B cell (primary cell): Measurements from ENCODE around the gene RABL3. TPM values are rescaled to one million over a fixed set of nuclear protein-coding genes. Genes with fewer than 3 reads are reported as not detected.
A peak's percentile ranks its signal among the peaks of the same experiment; 100 is the strongest.

Experiments used
- ATAC-seq: fragments of 200-7000 bp; cut with Tn5 transposase; one replicate; pipeline ENCODE4 v1.10.0; 2021; ENCODE audit warnings: low read depth, mild to moderate bottlenecking, moderate number of reproducible peaks, moderate library complexity
- CTCF ChIA-PET: fragments of 350-600 bp; sonication (Branson Sonifier 250); formaldehyde crosslinking; loops from one replicate; lab custom pipeline; 2021; ENCODE audit warnings: antibody characterized with exemption, inconsistent platforms; lab: Charles Lee
- POLR2A ChIA-PET: fragments of 350-600 bp; sonication (Branson Sonifier 250); formaldehyde crosslinking; loops from one replicate; lab custom pipeline; 2021; ENCODE audit warnings: antibody characterized with exemption; lab: Charles Lee
- DNase-seq: peaks from one replicate; pipeline ENCODE4 v3.0.0; 2013
- H2AFZ ChIP-seq: 2 replicates; pipeline ENCODE4 v1.6.1; 2012; ENCODE audit warnings: mild to moderate bottlenecking, low read depth, low read length; ENCODE audit not compliant: insufficient read depth, poor library complexity, severe bottlenecking
- H3K27ac ChIP-seq, 2 donors: 1 replicate in 1 of 2; 2 replicates in 1 of 2; pipeline ENCODE4 v1.5.1; 2012 to 2013; ENCODE audit warnings: low read length in 2 of 2, mild to moderate bottlenecking in 2 of 2, moderate library complexity in 1 of 2
- H3K27me3 ChIP-seq, 4 experiments: fragments of 200-600 bp in 1 of 4; sonication (generic) in 1 of 4; replicated peaks in 1 of 4; 1 replicate in 2 of 4; 2 replicates in 2 of 4; pipeline versions ENCODE4 v1.6.1 to v1.7.0; 2013 to 2016; ENCODE audit warnings: low read length in 3 of 4, mild to moderate bottlenecking in 2 of 4, mixed read lengths in 1 of 4, moderate library complexity in 1 of 4; ENCODE audit not compliant: insufficient read depth in 4 of 4, control insufficient read depth in 3 of 4; ENCODE audit errors: control extremely low read depth in 1 of 4
- H3K36me3 ChIP-seq, 2 experiments: replicated peaks in 1 of 2; 1 replicate in 1 of 2; 2 replicates in 1 of 2; pipeline versions ENCODE4 v1.6.1 to v1.7.1; 2013; ENCODE audit warnings: low read length in 1 of 2; ENCODE audit not compliant: insufficient read depth in 2 of 2, control insufficient read depth in 1 of 2; ENCODE audit errors: control extremely low read depth in 1 of 2, extremely low read depth in 1 of 2
- H3K4me1 ChIP-seq, 2 donors: fragments of 200-600 bp in 1 of 2; sonication (generic) in 1 of 2; 1 replicate in 1 of 2; 2 replicates in 1 of 2; pipeline versions ENCODE4 v1.5.1 to v1.6.1; 2013 to 2017; ENCODE audit warnings: low read length in 2 of 2; ENCODE audit not compliant: control insufficient read depth in 2 of 2, insufficient read depth in 2 of 2
- H3K4me2 ChIP-seq: replicated peaks from 2 replicates; pipeline ENCODE3; 2012; ENCODE audit warnings: mild to moderate bottlenecking, low read depth, low read length; ENCODE audit not compliant: poor library complexity, severe bottlenecking
- H3K4me3 ChIP-seq, 5 experiments: fragments of 200-600 bp in 1 of 5; sonication (generic) in 1 of 5; 1 replicate in 3 of 5; 2 replicates in 2 of 5; pipeline versions ENCODE4 v1.5.1 to v1.7.0; 2011 to 2016; ENCODE audit warnings: low read length in 4 of 5, mild to moderate bottlenecking in 4 of 5, low read depth in 2 of 5, control low read depth in 1 of 5, moderate library complexity in 1 of 5; ENCODE audit not compliant: insufficient read depth in 1 of 5; ENCODE audit errors: control extremely low read depth in 1 of 5, extremely low read depth in 1 of 5
- H3K79me2 ChIP-seq: fragments of 200-600 bp; sonication (generic); one replicate; pipeline ENCODE4 v1.6.0; 2016; ENCODE audit warnings: low read length; ENCODE audit not compliant: control insufficient read depth, insufficient read depth
- H3K9ac ChIP-seq: fragments of 200-600 bp; sonication (generic); 2 replicates; pipeline ENCODE4 v1.6.1; 2017; ENCODE audit warnings: mild to moderate bottlenecking, low read length, moderate library complexity
- H3K9me3 ChIP-seq, 3 donors: one replicate each; pipeline versions ENCODE4 v1.6.1 to v1.7.1; 2013; ENCODE audit warnings: low read length in 2 of 3; ENCODE audit not compliant: control insufficient read depth in 2 of 3, insufficient read depth in 1 of 3; ENCODE audit errors: control extremely low read depth in 1 of 3
- H4K20me1 ChIP-seq: 2 replicates; pipeline ENCODE4 v1.6.0; 2012; ENCODE audit warnings: mild to moderate bottlenecking, low read length; ENCODE audit not compliant: insufficient read depth, control insufficient read depth, poor library complexity, severe bottlenecking
- H3K27ac Mint-ChIP-seq: one replicate; pipeline ENCODE4 v1.8.0; 2021; ENCODE audit warnings: mixed read lengths
- H3K27me3 Mint-ChIP-seq: one replicate; pipeline ENCODE4 v1.8.0; 2021; ENCODE audit warnings: mixed read lengths
- H3K4me1 Mint-ChIP-seq: one replicate; pipeline ENCODE4 v1.8.0; 2021; ENCODE audit warnings: mixed read lengths
- H3K4me3 Mint-ChIP-seq: one replicate; pipeline ENCODE4 v1.8.0; 2021; ENCODE audit warnings: mixed read lengths
- H3K9me3 Mint-ChIP-seq: one replicate; pipeline ENCODE4 v1.8.0; 2022; ENCODE audit warnings: mixed read lengths; ENCODE audit not compliant: insufficient read depth
- CTCF ChIP-seq: fragments of 200-600 bp; IDR thresholded peaks from one replicate; pipeline ENCODE4 v1.8.0; 2022; ENCODE audit warnings: antibody characterized with exemption, mild to moderate bottlenecking
- EZH2 ChIP-seq: IDR thresholded peaks from 2 replicates; pipeline ENCODE4 v1.6.1; 2012; ENCODE audit warnings: borderline replicate concordance, low read depth, mild to moderate bottlenecking, moderate library complexity, low read length; ENCODE audit not compliant: insufficient read depth, poor library complexity, severe bottlenecking
- WGBS: methylation state at CpG from one replicate; pipeline ENCODE4 v1.1.5; 2013; ENCODE audit warnings: missing lambda C conversion rate; ENCODE audit not compliant: insufficient coverage; 5-methylcytosine and 5-hydroxymethylcytosine counted together
- intact Hi-C: fragments of 100-400 bp; cut with micrococcal nuclease; formaldehyde crosslinking; loops from one replicate; pipeline ENCODE4 v1.10.0; 2022
- polyA plus RNA-seq: library from polyadenylated mRNA; depleted of rRNA; stranded (reverse); fragments of >200 nt; gene quantifications from 2 replicates; pipeline ENCODE4 v1.2.3, GENCODE V29; 2012
- total RNA-seq, 2 donors: library from RNA; stranded (reverse); fragments of 120-200 nt in 1 of 2; gene quantifications; 1 replicate in 1 of 2; 2 replicates in 1 of 2; pipeline versions ENCODE4 v1.2.3 to v1.2.4, GENCODE V29; 2013 to 2022

Gene RABL3
- total and polyA plus RNA-seq, 2 donors (not counting 1 experiment from before 2014, with no cell fraction given) = 2.5 to 18.8 TPM

- no peak overlapping the region for H3K27ac ChIP-seq
- ATAC-seq (no peak), DNase-seq (no peak)
- H3K4me3 ChIP-seq = no peak overlapping the region
- no peak overlapping the region for H3K4me2 ChIP-seq
- CTCF ChIA-PET = no interaction called here
- H3K4me1 ChIP-seq = no peaks in the 10 kb centered on the region
- intact Hi-C loops = no loop called here
- Mint-ChIP-seq H3K27ac (no peak overlapping the region), H3K4me3 (no peak overlapping the region), H3K4me1 (peaks cover 32% of the 10 kb centered on the region), H3K9me3 (peaks cover 4% of the 10 kb centered on the region), H3K27me3 (no peaks in the 10 kb centered on the region)
- H2AFZ ChIP-seq = no peak overlapping the region
- peaks cover 3% of the 10 kb centered on the region for H4K20me1 ChIP-seq
- peaks cover 7 to 15% of the 10 kb centered on the region in 2 experiments for H3K36me3 ChIP-seq
- H3K9me3 ChIP-seq = no peaks in the 10 kb centered on the region
- H3K9ac ChIP-seq = no peak overlapping the region
- no peaks in the 10 kb centered on the region for H3K27me3 ChIP-seq
- POLR2A ChIA-PET = no interaction called here
- 100% methylated on average over 2 of the region's 2 CpGs for WGBS
- TF ChIP-seq CTCF (no peak), EZH2 (no peak)
- H3K79me2 ChIP-seq = peaks cover 66% of the 10 kb centered on the region
These were observed 13.7 kb upstream of the RABL3 start for GRCh38 chr3:120756061-120756460.

- H3K9me3 ChIP-seq = no peaks in the 10 kb centered on the region
- ChIA-PET POLR2A (no interaction called here), CTCF (no interaction called here)
- peaks cover 8 to 24% of the 10 kb centered on the region in 2 experiments for H3K36me3 ChIP-seq
- no peak overlapping the region for H3K4me3 ChIP-seq
- TF ChIP-seq EZH2 (no peak), CTCF (no peak)
- Mint-ChIP-seq H3K4me3 (no peak overlapping the region), H3K4me1 (peaks cover 26% of the 10 kb centered on the region), H3K27me3 (no peaks in the 10 kb centered on the region), H3K9me3 (peaks cover 4% of the 10 kb centered on the region), H3K27ac (no peak overlapping the region)
- peaks cover 5% of the 10 kb centered on the region for H4K20me1 ChIP-seq
- H3K4me2 ChIP-seq = no peak overlapping the region
- no peak for DNase-seq
- intact Hi-C loops = no loop called here
- no peak for ATAC-seq
- peak overlapping the region in 1 of 2 donors; percentile 34 for H3K27ac ChIP-seq
- peaks cover 70% of the 10 kb centered on the region for H3K79me2 ChIP-seq
- no peak overlapping the region for H3K9ac ChIP-seq
- no peaks in the 10 kb centered on the region for H3K27me3 ChIP-seq
- H3K4me1 ChIP-seq = no peaks in the 10 kb centered on the region
- H2AFZ ChIP-seq = no peak overlapping the region
These were observed 11.5 kb upstream of the RABL3 start for GRCh38 chr3:120753810-120754209.
